GM19035 (cell line): ENCODE data around the gene TMEM43.

ENCODE experiments used
- ATAC-seq: cut with Tn5 transposase; IDR thresholded peaks from one replicate; pipeline ENCODE4 v1.9.1; 2021; ENCODE audit not compliant: unreplicated experiment

TMEM43 gene

GRCh38 chr3:14150491-14151230 lies 25.8 kb downstream of the TMEM43 start:
- ATAC-seq = no peak

- no peak for ATAC-seq
These were observed 26.7 kb downstream of the TMEM43 start for GRCh38 chr3:14151471-14152083.

GRCh38 chr3:14152233-14152962 lies 27.5 kb downstream of the TMEM43 start:
- no peak for ATAC-seq

GRCh38 chr3:14152963-14153355 lies 28.1 kb downstream of the TMEM43 start:
- ATAC-seq = no peak

- no peak for ATAC-seq
These were observed 28.8 kb downstream of the TMEM43 start for GRCh38 chr3:14153663-14154062.

GRCh38 chr3:14154276-14154675 lies 29.4 kb downstream of the TMEM43 start:
- no peak for ATAC-seq

GRCh38 chr3:14154895-14155440 lies 30.1 kb downstream of the TMEM43 start:
- no peak for ATAC-seq

- no peak for ATAC-seq
These were observed 31.3 kb downstream of the TMEM43 start for GRCh38 chr3:14156201-14156600.

GRCh38 chr3:14156843-14157561 lies 32.1 kb downstream of the TMEM43 start:
- no peak for ATAC-seq

- no peak for ATAC-seq
These were observed 33.1 kb downstream of the TMEM43 start for GRCh38 chr3:14157951-14158350.

- no peak for ATAC-seq
These were observed 33.5 kb downstream of the TMEM43 start for GRCh38 chr3:14158370-14158769.

- no peak for ATAC-seq
These were observed 34.6 kb downstream of the TMEM43 start for GRCh38 chr3:14159426-14159825.

GRCh38 chr3:14161282-14161681 lies 36.4 kb downstream of the TMEM43 start:
- ATAC-seq = no peak

GRCh38 chr3:14162178-14162577 lies 37.3 kb downstream of the TMEM43 start:
- no peak for ATAC-seq

GRCh38 chr3:14166877-14167603 lies 42.2 kb downstream of the TMEM43 start:
- ATAC-seq = no peak

GRCh38 chr3:14169435-14169834 lies 44.6 kb downstream of the TMEM43 start:
- ATAC-seq = no peak

- no peak for ATAC-seq
These were observed 45.0 kb downstream of the TMEM43 start for GRCh38 chr3:14169871-14170270.

GRCh38 chr3:14170531-14171159 lies 45.8 kb downstream of the TMEM43 start:
- ATAC-seq = no peak

GRCh38 chr3:14172496-14172895 lies 47.6 kb downstream of the TMEM43 start:
- ATAC-seq = no peak

- ATAC-seq = no peak
These were observed 49.6 kb downstream of the TMEM43 start for GRCh38 chr3:14174483-14174882.
